Jurkat, Clone E6-1 (cell line): ENCODE data around the gene ARFGEF3.
"Not testable (repeated sequence)": the region's sequence is repeated elsewhere in the genome, so short reads cannot be mapped to it uniquely, and the experiment has no call there.

Source experiments
- DNase-seq: peaks from one replicate; pipeline ENCODE4 v3.0.0-alpha.2; 2011; ENCODE audit warnings: low read depth, low spot score
- H3K4me3 ChIP-seq: 2 replicates; pipeline ENCODE4 v1.5.1; 2011; ENCODE audit warnings: mild to moderate bottlenecking, low read length, control low read depth, moderate library complexity

Gene ARFGEF3

GRCh38 chr6:138330763-138331162 lies 169.0 kb downstream of the ARFGEF3 start:
- DNase-seq: no peak
- no peak overlapping the region for H3K4me3 ChIP-seq

- H3K4me3 ChIP-seq: no peak overlapping the region
- no peak for DNase-seq
Observed at GRCh38 chr6:138331444-138331843, 169.7 kb downstream of the ARFGEF3 start.

DNA sequence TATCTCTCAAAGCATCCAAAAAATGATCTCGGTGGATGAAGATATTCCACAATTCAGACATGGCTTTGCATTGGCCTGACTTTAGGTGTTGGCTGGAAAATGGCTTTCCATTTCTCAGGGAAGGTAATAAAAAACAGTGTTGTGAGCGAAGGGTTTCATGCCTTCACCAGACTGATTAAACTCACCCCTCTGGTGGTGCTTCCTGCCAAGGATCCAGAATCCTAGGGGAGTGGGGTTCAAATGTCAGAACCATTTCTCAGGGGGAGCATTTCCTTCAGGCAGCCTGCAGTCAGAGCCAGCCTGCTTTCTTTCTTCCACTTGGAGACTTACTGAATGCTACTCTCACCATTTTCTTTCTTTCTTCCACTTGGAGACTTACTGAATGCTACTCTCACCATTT lies 170.2 kb downstream of the ARFGEF3 start:
- no peak for DNase-seq
- H3K4me3 ChIP-seq: no peak overlapping the region

GRCh38 chr6:138334000-138334399 lies 172.3 kb downstream of the ARFGEF3 start:
- no peak overlapping the region for H3K4me3 ChIP-seq
- DNase-seq: no peak

DNA sequence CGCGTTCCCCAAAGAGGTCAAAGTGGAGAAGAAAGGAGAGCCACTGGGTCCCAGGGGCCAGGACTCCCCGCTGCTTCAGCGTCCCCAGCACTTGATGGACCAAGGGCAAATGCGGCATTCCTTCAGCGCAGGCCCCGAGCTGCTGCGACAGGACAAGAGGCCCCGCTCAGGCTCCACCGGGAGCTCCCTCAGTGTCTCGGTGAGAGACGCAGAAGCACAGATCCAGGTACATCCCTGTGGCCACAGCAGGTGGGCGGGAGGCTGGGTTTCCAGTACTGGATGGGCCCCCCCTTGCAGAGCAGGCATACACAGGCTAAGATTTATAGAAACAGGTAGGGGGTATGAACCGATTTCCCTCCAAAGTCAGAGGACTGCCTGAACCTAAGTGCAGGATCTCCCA lies 173.2 kb downstream of the ARFGEF3 start:
- no peak overlapping the region for H3K4me3 ChIP-seq
- no peak for DNase-seq

GRCh38 chr6:138336221-138336620 lies 174.5 kb downstream of the ARFGEF3 start:
- DNase-seq: no peak
- H3K4me3 ChIP-seq: no peak overlapping the region

DNA sequence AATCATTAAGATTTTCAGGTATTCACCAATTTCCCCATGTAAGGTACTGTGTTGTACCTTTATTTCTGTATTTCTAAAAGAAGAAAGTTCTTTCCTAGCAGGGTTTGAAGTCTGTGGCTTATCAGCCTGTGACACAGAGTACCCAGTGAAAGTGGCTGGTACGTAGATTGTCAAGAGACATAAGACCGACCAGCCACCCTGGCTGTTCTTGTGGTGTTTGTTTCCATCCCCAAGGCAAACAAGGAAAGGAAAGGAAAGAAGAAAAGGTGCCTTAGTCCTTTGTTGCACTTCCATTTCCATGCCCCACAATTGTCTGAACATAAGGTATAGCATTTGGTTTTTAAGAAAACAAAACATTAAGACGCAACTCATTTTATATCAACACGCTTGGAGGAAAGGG lies 175.3 kb downstream of the ARFGEF3 start:
- DNase-seq: no peak
- H3K4me3 ChIP-seq: no peak overlapping the region

- DNase-seq: no peak
- no peak overlapping the region for H3K4me3 ChIP-seq
Observed at GRCh38 chr6:138339024-138339423, 177.3 kb downstream of the ARFGEF3 start.

GRCh38 chr6:138341176-138341575 lies 179.4 kb downstream of the ARFGEF3 start:
- no peak overlapping the region for H3K4me3 ChIP-seq
- no peak for DNase-seq

- no peak overlapping the region for H3K4me3 ChIP-seq
- DNase-seq: no peak
Observed at GRCh38 chr6:138343112-138343511, 181.4 kb downstream of the ARFGEF3 start.

DNA sequence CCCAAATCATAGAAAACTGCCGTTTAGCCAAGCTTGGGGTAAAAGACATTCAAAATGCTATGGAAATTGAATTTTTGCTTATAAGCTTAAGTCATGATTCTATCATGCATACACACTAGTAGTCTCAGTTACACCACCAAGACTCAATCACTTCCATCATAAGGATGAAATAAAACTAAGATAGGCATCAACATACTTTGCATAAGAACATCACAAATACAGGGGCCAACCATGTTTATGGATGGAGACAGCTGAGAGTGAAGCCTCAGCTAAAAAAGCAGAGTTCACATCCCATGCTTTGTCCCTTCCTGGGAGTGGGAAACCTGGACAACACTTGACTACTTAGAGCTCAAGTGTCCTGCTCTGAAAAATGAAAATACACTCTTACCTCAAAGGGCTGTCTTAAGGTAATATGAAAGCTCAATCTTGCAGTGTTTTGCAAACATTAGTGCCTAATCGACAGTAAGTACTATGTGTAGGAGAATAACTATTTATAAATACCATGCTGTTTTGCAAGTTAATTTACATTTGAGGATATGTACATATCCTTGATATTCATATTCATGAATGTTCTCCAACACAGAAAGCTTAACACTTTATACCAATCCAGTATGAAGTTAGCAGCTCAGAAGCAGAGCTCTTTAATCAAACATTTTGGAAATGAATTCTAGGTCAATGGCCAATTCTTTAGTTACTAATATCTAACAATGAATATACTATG lies 184.0 kb downstream of the ARFGEF3 start:
- no peak for DNase-seq
- no peak overlapping the region for H3K4me3 ChIP-seq

- DNase-seq: no peak
- H3K4me3 ChIP-seq: no peak overlapping the region
Observed at GRCh38 chr6:138346302-138347195, 184.8 kb downstream of the ARFGEF3 start.

DNA sequence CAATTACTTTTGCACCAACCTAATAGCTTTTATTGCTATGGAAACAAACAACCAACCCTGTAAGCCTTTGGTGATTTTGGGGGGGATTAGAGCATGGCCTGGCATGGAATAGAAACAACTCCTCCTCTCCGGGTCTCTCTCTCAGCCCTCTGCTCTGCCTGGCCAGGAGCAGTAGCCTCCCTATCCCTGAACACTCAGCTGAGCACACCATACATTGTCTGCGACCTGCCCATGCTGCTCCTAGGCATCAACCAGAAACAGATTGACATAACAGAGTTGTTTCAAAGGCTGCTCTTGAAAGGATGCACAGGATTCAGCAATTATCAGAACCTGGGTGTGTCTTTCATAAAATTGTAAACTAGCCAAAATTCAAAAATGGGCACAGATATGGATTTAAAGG lies 186.1 kb downstream of the ARFGEF3 start:
- no peak overlapping the region for H3K4me3 ChIP-seq
- DNase-seq: no peak

DNA sequence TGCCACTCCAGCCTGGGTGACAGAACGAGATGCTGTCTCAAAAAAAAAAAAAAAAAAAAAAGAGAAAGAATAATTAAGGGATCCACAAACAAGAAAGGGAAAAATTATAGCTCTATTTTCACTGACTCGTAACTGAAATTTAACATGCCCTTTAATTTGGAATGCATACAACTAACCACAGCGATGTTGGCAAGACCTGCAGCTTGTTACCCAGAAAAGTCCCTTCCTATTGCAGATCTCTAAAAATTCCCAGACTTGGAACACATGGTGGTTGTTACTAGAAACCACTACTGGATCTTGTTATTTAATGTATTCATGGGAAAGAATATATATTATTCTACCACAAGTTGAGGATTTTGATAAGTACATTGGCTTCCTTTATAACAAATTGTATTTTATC lies 188.2 kb downstream of the ARFGEF3 start:
- H3K4me3 ChIP-seq: no peak overlapping the region
- no peak for DNase-seq

DNA sequence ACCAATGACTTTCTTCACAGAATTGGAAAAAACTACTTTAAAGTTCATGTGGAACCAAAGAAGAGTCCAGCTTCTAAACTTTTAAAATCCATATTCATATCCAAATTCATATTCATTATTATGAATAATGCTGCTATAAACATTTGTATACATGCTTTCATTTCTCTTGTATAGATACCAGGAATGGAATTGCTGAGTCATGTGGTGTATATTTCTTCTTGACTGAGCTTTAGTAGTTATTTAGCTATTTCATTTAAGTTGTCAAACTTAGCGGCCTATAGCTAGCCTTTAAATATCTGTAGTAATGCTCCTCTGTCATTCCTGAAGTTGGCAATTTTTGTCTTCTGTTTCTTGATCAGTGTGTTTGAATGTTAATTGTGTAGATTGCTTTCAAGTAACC lies 196.2 kb downstream of the ARFGEF3 start:
- no peak overlapping the region for H3K4me3 ChIP-seq
- no peak for DNase-seq

- H3K4me3 ChIP-seq, DNase-seq: not testable (repeated sequence)
Observed at GRCh38 chr6:138368684-138369083, 206.9 kb downstream of the ARFGEF3 start.

DNA sequence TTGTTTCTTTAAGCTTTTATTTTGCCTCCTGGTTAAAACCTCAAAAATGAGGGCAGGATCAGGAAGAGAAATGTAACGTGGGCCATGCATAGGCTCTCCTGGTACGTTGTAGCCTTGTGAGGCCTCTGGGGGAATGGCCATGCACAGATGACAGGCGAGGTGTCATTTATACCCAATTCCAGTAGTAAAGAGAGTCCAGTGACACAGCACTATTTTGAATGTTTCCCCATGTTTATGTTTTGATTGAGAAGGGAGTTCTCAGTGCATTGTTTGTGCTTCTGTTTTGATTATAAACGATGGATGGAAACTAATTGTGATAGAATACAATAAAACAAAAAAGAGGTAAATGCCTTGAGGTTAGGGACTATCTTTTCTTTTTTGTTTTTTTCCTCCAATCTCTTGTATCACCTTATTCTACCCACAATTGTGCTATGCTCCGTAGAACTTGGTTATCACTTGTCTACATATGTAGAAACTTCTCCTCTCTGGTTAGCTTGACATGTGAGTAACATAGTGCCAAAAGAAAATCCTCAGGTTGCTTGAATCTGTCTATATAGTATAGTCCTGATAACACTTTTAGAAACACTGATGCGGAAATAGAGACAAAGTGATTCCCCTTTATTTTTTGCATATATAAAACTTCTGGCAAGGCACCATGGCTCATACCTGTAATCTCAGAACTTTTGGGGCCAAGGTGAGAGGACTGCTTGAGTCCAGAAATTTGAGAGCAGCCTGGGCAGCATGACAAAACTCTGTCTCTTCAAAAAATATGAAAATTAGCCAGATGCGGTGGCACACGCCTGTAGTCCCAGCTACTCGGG lies 209.1 kb downstream of the ARFGEF3 start:
- no peak overlapping the region for H3K4me3 ChIP-seq
- DNase-seq: no peak

DNA sequence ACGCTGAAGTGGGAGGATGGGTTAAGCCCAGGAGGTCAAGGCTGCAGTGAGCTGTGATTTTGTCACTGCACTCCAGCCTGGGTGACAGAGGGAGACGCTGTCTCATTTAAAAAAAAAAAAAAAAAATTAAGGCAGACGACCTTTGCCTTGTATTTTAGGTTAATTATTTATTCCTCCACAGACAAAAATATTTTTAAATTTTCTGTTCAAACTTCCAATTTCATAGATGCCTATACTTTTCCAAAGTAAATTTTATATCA lies 209.6 kb downstream of the ARFGEF3 start:
- DNase-seq: no peak
- no peak overlapping the region for H3K4me3 ChIP-seq

DNA sequence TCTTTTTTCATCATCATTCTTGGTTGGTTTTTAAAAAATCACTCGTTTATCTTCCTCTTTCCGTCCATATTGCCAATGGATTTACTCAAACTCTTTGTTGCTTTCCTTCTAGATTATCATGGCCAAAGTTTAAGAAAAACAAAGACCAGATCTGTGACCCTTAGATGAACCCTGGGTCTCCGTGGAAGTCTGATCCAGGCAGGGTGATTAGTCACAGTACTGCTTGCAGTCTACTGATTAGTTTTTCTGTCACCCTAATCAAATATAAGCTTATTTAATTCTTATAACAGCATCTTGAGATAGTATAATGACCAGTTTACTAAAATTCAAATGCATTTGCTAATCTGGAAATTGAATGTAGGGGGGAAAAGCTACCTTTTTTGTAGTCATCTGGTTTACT lies 210.0 kb downstream of the ARFGEF3 start:
- DNase-seq: no peak
- no peak overlapping the region for H3K4me3 ChIP-seq
